HG03575 (cell line): Measurements from ENCODE around the gene GPRC5D.

Experiments
- ATAC-seq: cut with Tn5 transposase; IDR thresholded peaks from one replicate; pipeline ENCODE4 v1.9.1; 2021; ENCODE audit not compliant: unreplicated experiment, insufficient number of reproducible peaks, low FRiP score; ENCODE audit errors: extremely low read depth

GPRC5D gene

GRCh38 chr12:12983420-12984035 is 31.6 kb upstream of the GPRC5D start:
- no peak for ATAC-seq

GRCh38 chr12:12982331-12982730 is 30.4 kb upstream of the GPRC5D start:
- ATAC-seq = no peak

- ATAC-seq = no peak
Observed at GRCh38 chr12:12979731-12980259, 27.8 kb upstream of the GPRC5D start.

GRCh38 chr12:12979126-12979525 is 27.2 kb upstream of the GPRC5D start:
- no peak for ATAC-seq

GRCh38 chr12:12977231-12977630 is 25.3 kb upstream of the GPRC5D start:
- no peak for ATAC-seq

GRCh38 chr12:12976366-12976765 is 24.4 kb upstream of the GPRC5D start:
- ATAC-seq = no peak

GRCh38 chr12:12975322-12976077 is 23.5 kb upstream of the GPRC5D start:
- no peak for ATAC-seq

- no peak for ATAC-seq
Observed at GRCh38 chr12:12974211-12974610, 22.2 kb upstream of the GPRC5D start.

- no peak for ATAC-seq
Observed at GRCh38 chr12:12973019-12973418, 21.0 kb upstream of the GPRC5D start.

- ATAC-seq = no peak
Observed at GRCh38 chr12:12965836-12966235, 13.9 kb upstream of the GPRC5D start.

- ATAC-seq = no peak
Observed at GRCh38 chr12:12964255-12964654, 12.3 kb upstream of the GPRC5D start.

GRCh38 chr12:12960639-12961209 is 8.8 kb upstream of the GPRC5D start:
- no peak for ATAC-seq

- ATAC-seq = no peak
Observed at GRCh38 chr12:12958886-12959285, 6.9 kb upstream of the GPRC5D start.

GRCh38 chr12:12954878-12955625 is 3.1 kb upstream of the GPRC5D start:
- no peak for ATAC-seq

GRCh38 chr12:12954356-12954755 is 2.4 kb upstream of the GPRC5D start:
- ATAC-seq = no peak

GRCh38 chr12:12951504-12951903 is 466 bp downstream of the GPRC5D start:
- ATAC-seq = no peak

GRCh38 chr12:12947902-12948301 is 4.1 kb downstream of the GPRC5D start:
- no peak for ATAC-seq

- no peak for ATAC-seq
Observed at GRCh38 chr12:12946686-12947355, 5.1 kb downstream of the GPRC5D start.

GRCh38 chr12:12945591-12945990 is 6.4 kb downstream of the GPRC5D start:
- ATAC-seq = no peak
